Medulla oblongata (tissue), 1 donor: ENCODE results near the gene VEZF1.

Experiments
- DNase-seq: peaks from one replicate; pipeline ENCODE4 v3.0.0-alpha.2; 2015; ENCODE audit errors: extremely low spot score

The VEZF1 gene

GRCh38 chr17:57928928-57929327, 59.1 kb downstream of the VEZF1 start:
- no peak for DNase-seq

DNA sequence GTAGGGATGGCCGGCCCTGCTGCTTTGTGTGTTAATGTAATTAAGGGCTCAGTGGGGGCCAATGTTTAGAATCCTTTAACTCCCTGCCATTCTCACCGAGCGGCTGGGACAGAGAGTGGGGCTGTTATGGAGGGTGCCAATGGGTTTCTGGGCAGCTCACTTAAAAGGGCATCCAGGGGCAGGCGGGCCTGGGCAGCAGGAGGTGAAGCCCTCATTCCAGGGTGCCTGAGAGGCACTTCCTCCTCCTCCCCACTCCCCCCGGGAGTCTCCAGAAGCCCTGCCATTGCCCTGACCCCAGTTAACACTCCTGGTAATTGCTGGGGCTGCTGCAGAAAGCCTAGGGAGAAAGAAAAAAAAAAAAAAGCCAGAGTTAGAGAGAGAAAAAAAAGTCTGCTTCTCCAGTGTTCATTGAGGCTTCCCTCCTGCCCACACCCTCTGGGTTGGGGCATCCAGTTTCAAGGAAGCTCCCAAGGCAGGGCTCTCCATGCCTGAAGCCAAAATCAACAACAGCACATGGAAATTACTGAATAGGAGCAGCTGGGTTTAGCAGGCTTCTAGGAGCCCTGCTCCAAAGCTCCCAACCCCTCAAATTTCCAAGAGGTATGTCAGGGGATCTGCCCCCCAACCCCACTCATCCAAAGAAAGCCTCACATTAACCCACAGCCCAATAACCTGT, 60.9 kb downstream of the VEZF1 start:
- peak; percentile 85 for DNase-seq

DNA sequence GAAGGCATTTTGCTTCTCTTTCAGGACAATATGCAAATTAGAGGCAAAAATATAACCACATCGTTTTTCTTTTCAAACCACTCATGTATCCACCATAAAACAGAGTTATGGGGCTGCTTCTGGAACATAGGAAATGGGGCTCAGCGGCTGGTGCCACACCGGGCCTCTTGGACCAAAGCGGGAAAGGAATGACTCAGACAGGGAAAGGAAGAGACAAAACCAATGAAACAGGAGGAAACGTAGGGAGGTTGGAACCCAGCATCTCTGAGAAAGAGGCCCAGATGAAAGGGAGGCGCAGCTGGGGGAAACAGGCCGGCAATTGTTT, 61.4 kb downstream of the VEZF1 start:
- DNase-seq, result no peak

DNA sequence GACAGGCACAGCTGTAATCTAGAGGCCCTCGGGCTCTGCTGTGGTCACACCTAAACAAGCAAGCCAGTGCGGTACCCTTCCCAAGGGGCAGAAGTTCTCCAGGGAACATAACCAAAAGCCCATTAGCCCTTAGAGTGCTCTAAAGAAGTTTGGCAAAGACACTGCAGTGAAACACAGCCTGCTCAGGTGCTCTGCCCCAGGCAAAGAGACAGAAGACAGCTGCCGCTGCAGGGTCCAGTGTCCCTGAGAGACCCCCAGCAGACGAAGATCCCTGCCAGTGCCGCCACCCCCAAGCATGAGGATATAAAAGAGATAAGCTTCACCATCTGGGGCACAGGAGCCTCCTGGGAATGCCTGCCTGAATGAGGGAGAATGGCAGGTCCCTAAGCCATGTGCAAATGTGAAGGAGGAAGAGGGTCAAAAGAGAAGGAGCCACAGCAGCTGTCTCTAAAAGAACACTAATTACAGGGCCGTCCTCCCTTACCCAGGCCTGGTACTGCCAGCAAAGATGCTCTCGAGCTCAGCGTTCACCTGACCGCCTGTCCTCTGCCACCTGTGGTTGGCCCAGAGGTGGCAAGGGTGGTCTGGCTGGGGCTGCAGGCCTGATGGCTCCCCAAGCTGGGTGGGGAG, 62.6 kb downstream of the VEZF1 start:
- peak; percentile 16 for DNase-seq

GRCh38 chr17:57924677-57925076, 63.4 kb downstream of the VEZF1 start:
- DNase-seq, result peak; percentile 48
